ENCODE results near the gene CELF2. TPM values are rescaled to one million over a fixed set of nuclear protein-coding genes. Genes with fewer than 3 reads are reported as not detected.

Gene CELF2
- total RNA-seq, 2 experiments from 2014 or later, result 179 to 182 TPM

- peaks cover 14% of the 10 kb centered on the region for H3K4me1 Mint-ChIP-seq (ENCODE audit: low read depth)
- H3K4me3 Mint-ChIP-seq, result no peak overlapping the region
- ATAC-seq (no peak), DNase-seq (no peak)
- CTCF ChIA-PET, result interaction anchor here (1.2 kb wide), 1 partner anchor 20 kb away, joined by 3 read pairs; no protein-coding TSS in a partner anchor
- peaks cover 3% of the 10 kb centered on the region for H3K36me3 Mint-ChIP-seq (ENCODE audit: low read depth)
- H3K27me3 Mint-ChIP-seq (ENCODE audit: low read depth), result peaks cover 78% of the 10 kb centered on the region
- no peak overlapping the region for H3K27ac Mint-ChIP-seq
- no peaks in the 10 kb centered on the region for H3K9me3 Mint-ChIP-seq (ENCODE audit: insufficient read depth)
- POLR2A ChIA-PET, result interaction anchor here (1.4 kb wide), 1 partner anchor 12 kb away, joined by 4 read pairs; no protein-coding TSS in a partner anchor
Observed at GRCh38 chr10:11015446-11015934, 2.2 kb upstream of the CELF2 start.

GRCh38 chr10:11017000-11017569, 587 bp upstream of the CELF2 start:
- DNase-seq (no peak), ATAC-seq (no peak)
- Mint-ChIP-seq H3K4me1 (ENCODE audit: low read depth) (peaks cover 14% of the 10 kb centered on the region), H3K27ac (no peak overlapping the region), H3K27me3 (ENCODE audit: low read depth) (peaks cover 77% of the 10 kb centered on the region), H3K4me3 (peak overlapping the region; percentile 62), H3K9me3 (ENCODE audit: insufficient read depth) (no peaks in the 10 kb centered on the region), H3K36me3 (ENCODE audit: low read depth) (peaks cover 3% of the 10 kb centered on the region)
- POLR2A ChIA-PET, result no interaction called here
- CTCF ChIA-PET, result no interaction called here

DNA sequence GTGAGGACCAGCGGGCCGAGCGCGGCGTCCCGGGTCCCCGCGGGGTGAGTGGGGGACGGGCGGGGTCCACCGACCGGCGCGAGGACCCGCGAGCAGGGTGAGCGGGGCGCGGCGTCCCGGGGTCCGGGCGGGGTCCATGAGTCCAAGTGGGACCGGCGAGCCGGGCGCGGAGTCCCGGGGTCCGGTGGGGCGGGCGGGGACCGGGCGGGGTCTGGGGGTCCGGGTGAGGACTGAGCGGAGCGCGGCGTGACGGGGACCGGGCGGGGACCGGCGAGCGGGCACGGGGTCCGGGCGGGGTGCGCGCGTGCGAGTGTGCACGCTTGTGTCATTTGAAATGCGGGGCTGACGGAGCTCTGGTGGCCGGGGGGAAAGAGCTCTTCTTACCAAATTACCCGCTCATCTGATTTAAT, 765 bp downstream of the CELF2 start:
- H3K27me3 Mint-ChIP-seq (ENCODE audit: low read depth), result peaks cover 74% of the 10 kb centered on the region
- no peak overlapping the region for H3K27ac Mint-ChIP-seq
- DNase-seq, result no peak
- no peaks in the 10 kb centered on the region for H3K9me3 Mint-ChIP-seq (ENCODE audit: insufficient read depth)
- H3K4me1 Mint-ChIP-seq (ENCODE audit: low read depth), result peaks cover 10% of the 10 kb centered on the region
- H3K36me3 Mint-ChIP-seq (ENCODE audit: low read depth), result peaks cover 3% of the 10 kb centered on the region
- POLR2A ChIA-PET, result no interaction called here
- CTCF ChIA-PET, result no interaction called here
- peak overlapping the region; percentile 74 for H3K4me3 Mint-ChIP-seq
- ATAC-seq, result peak; percentile 13

- Mint-ChIP-seq H3K4me1 (ENCODE audit: low read depth) (peaks cover 10% of the 10 kb centered on the region), H3K36me3 (ENCODE audit: low read depth) (peaks cover 3% of the 10 kb centered on the region), H3K9me3 (ENCODE audit: insufficient read depth) (no peaks in the 10 kb centered on the region), H3K4me3 (peak overlapping the region; percentile 74), H3K27me3 (ENCODE audit: low read depth) (peaks cover 71% of the 10 kb centered on the region), H3K27ac (no peak overlapping the region)
- DNase-seq, result no peak
- POLR2A ChIA-PET, result no interaction called here
- CTCF ChIA-PET, result no interaction called here
- ATAC-seq, result no peak
Observed at GRCh38 chr10:11018855-11019631, 1.4 kb downstream of the CELF2 start.

GRCh38 chr10:11019724-11020547, 2.3 kb downstream of the CELF2 start:
- Mint-ChIP-seq H3K27me3 (ENCODE audit: low read depth) (peaks cover 63% of the 10 kb centered on the region), H3K27ac (no peak overlapping the region), H3K36me3 (ENCODE audit: low read depth) (peaks cover 3% of the 10 kb centered on the region), H3K4me3 (no peak overlapping the region), H3K4me1 (ENCODE audit: low read depth) (peaks cover 10% of the 10 kb centered on the region), H3K9me3 (ENCODE audit: insufficient read depth) (no peaks in the 10 kb centered on the region)
- ChIA-PET CTCF (no interaction called here), POLR2A (no interaction called here)
- DNase-seq (no peak), ATAC-seq (no peak)

DNA sequence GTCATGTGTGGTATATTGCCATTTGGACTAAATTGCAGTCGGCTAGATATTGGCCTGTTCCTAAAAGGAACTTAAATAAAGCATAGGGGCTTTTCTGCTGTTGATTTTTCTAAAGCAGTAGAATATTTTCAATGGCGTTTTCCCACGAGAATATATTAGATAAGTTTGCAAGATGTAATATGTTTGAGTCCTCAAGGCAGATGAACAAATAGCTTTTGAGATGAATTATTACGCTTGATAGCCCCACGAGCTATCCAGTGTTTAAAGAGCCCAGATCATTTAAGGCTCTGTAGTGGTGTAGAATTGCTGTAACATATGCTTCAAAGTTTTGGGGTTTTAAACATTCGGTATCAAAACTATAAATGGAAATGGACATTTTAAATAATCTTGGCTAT, 2.9 kb downstream of the CELF2 start:
- no peak overlapping the region for H3K27ac Mint-ChIP-seq
- ChIA-PET POLR2A (no interaction called here), CTCF (interaction anchor here (0.9 kb wide), 1 partner anchor 250 kb away, joined by 3 read pairs; no protein-coding TSS in a partner anchor)
- peaks cover 10% of the 10 kb centered on the region for H3K4me1 Mint-ChIP-seq (ENCODE audit: low read depth)
- H3K27me3 Mint-ChIP-seq (ENCODE audit: low read depth), result peaks cover 59% of the 10 kb centered on the region
- H3K4me3 Mint-ChIP-seq, result no peak overlapping the region
- ATAC-seq (no peak), DNase-seq (no peak)
- H3K9me3 Mint-ChIP-seq (ENCODE audit: insufficient read depth), result no peaks in the 10 kb centered on the region
- H3K36me3 Mint-ChIP-seq (ENCODE audit: low read depth), result peaks cover 3% of the 10 kb centered on the region

DNA sequence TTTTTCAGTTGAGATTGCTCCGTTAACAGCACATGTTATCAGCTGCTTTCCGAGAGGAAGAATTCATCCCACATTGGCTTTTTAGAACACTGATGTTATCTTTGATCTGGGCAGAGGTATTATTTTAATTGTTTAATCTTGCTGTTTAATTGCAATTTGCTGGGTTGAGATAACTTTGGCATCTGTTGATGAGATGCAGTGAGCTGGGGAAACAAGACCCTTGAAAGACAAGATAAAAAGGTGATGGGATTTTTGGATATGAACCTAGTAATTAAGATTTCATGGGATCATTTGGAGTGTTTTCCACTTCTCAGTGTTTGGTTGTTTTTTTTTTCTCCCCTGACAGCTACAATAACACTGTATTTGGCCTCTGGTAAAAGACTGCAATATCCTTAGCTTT, 4.5 kb downstream of the CELF2 start:
- H3K27me3 Mint-ChIP-seq (ENCODE audit: low read depth), result peaks cover 51% of the 10 kb centered on the region
- peaks cover 3% of the 10 kb centered on the region for H3K36me3 Mint-ChIP-seq (ENCODE audit: low read depth)
- POLR2A ChIA-PET, result no interaction called here
- ATAC-seq, result no peak
- H3K27ac Mint-ChIP-seq, result no peak overlapping the region
- H3K9me3 Mint-ChIP-seq (ENCODE audit: insufficient read depth), result no peaks in the 10 kb centered on the region
- no peak overlapping the region for H3K4me3 Mint-ChIP-seq
- peaks cover 9% of the 10 kb centered on the region for H3K4me1 Mint-ChIP-seq (ENCODE audit: low read depth)
- no peak for DNase-seq
- CTCF ChIA-PET, result no interaction called here

- Mint-ChIP-seq H3K9me3 (ENCODE audit: insufficient read depth) (no peaks in the 10 kb centered on the region), H3K4me1 (ENCODE audit: low read depth) (peaks cover 7% of the 10 kb centered on the region), H3K27ac (no peak overlapping the region), H3K4me3 (no peak overlapping the region), H3K27me3 (ENCODE audit: low read depth) (peaks cover 52% of the 10 kb centered on the region), H3K36me3 (ENCODE audit: low read depth) (peaks cover 3% of the 10 kb centered on the region)
- ATAC-seq (no peak), DNase-seq (no peak)
- ChIA-PET POLR2A (no interaction called here), CTCF (no interaction called here)
Observed at GRCh38 chr10:11023009-11023953, 5.6 kb downstream of the CELF2 start.

DNA sequence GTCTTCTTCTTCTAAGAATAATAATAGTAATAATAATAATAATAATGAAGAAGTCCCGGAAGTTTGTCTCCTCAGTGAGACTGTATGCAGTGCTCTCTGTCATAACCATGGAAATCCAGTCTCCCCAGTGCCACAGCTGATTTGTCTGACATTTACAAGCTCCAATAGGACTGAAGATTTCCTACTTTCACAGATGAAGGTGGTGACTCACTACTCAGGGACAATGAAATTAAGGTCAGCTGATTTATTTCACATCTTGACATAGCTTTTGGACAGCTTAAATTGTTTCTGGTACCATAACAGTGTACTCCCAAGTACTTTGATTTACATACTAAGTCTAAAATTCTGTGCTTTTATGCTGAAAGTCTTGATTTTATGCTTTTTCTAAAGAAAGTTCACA, 6.9 kb downstream of the CELF2 start:
- CTCF ChIA-PET, result no interaction called here
- Mint-ChIP-seq H3K36me3 (ENCODE audit: low read depth) (no peaks in the 10 kb centered on the region), H3K27ac (no peak overlapping the region), H3K4me3 (no peak overlapping the region), H3K9me3 (ENCODE audit: insufficient read depth) (no peaks in the 10 kb centered on the region), H3K4me1 (ENCODE audit: low read depth) (no peaks in the 10 kb centered on the region), H3K27me3 (ENCODE audit: low read depth) (peaks cover 45% of the 10 kb centered on the region)
- ATAC-seq, result no peak
- DNase-seq, result no peak
- POLR2A ChIA-PET, result no interaction called here

DNA sequence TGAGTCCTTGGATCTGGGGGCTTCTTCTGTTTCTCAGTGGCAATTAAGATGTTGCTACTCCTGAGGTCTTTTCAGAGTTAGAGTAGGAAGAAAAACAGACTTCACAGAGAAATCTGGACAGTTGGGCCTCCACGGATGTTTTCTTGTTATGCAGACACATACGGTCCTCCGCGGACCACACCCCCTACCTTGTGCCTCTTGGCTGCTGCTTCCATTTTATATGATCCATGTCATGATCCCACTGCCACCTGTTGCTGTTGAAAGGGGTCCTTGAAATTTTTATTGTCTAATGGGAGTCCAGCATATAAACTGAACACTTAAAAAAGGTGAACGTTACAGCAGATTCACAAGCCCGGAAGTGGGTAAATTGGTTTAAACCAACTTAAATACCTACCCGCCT, 8.3 kb downstream of the CELF2 start:
- ChIA-PET POLR2A (no interaction called here), CTCF (no interaction called here)
- ATAC-seq (no peak), DNase-seq (no peak)
- Mint-ChIP-seq H3K4me1 (ENCODE audit: low read depth) (no peaks in the 10 kb centered on the region), H3K27me3 (ENCODE audit: low read depth) (peaks cover 32% of the 10 kb centered on the region), H3K27ac (no peak overlapping the region), H3K4me3 (no peak overlapping the region), H3K36me3 (ENCODE audit: low read depth) (no peaks in the 10 kb centered on the region), H3K9me3 (ENCODE audit: insufficient read depth) (no peaks in the 10 kb centered on the region)

DNA sequence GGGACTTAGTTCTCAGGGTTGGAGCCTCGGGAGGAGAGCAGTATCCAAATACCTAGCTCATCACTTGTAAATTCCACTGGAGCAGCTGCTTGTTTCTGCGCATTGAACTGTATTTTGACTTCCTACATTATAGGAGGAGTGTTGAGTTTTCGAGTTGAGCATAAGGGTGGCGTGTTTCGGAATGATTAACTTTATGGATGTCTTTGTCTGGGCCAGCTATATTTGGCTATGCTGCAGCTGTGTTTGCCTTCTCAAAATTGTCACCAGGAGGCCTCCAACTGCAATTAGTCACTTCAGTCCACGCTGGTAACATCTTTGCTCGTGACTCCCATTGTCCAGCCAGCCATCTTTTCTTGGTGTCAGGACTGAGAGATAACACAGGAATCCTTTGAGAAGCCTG, 9.1 kb downstream of the CELF2 start:
- no peak overlapping the region for H3K27ac Mint-ChIP-seq

More for the DNA sequence above, 9.1 kb downstream of the CELF2 start:
- ATAC-seq (no peak), DNase-seq (no peak)
- Mint-ChIP-seq H3K9me3 (ENCODE audit: insufficient read depth) (no peaks in the 10 kb centered on the region), H3K27me3 (ENCODE audit: low read depth) (peaks cover 30% of the 10 kb centered on the region), H3K4me1 (ENCODE audit: low read depth) (no peaks in the 10 kb centered on the region), H3K4me3 (no peak overlapping the region), H3K36me3 (ENCODE audit: low read depth) (no peaks in the 10 kb centered on the region)
- ChIA-PET POLR2A (no interaction called here), CTCF (no interaction called here)
